ENCODE results near the gene C2CD4C.
A peak's percentile ranks its signal among the peaks of the same experiment; 100 is the strongest.
"Not testable (repeated sequence)": the region's sequence is repeated elsewhere in the genome, so short reads cannot be mapped to it uniquely, and the experiment has no call there.

Gene C2CD4C

GRCh38 chr19:368630-369024 is 40.3 kb downstream of the C2CD4C start:
- in situ Hi-C loops (cut with HindIII; ENCODE audit: low pct_unique_long_range_greater_than_20kb, low sequenced_read_pairs), result no loop called here
- TF ChIP-seq JUND (IDR thresholded peaks at IDR 0.05; ENCODE audit: low read depth), result no peak
- DNase-seq (ENCODE audit: low read depth in 1 of 2, low spot score in 1 of 2), result no peak

DNA sequence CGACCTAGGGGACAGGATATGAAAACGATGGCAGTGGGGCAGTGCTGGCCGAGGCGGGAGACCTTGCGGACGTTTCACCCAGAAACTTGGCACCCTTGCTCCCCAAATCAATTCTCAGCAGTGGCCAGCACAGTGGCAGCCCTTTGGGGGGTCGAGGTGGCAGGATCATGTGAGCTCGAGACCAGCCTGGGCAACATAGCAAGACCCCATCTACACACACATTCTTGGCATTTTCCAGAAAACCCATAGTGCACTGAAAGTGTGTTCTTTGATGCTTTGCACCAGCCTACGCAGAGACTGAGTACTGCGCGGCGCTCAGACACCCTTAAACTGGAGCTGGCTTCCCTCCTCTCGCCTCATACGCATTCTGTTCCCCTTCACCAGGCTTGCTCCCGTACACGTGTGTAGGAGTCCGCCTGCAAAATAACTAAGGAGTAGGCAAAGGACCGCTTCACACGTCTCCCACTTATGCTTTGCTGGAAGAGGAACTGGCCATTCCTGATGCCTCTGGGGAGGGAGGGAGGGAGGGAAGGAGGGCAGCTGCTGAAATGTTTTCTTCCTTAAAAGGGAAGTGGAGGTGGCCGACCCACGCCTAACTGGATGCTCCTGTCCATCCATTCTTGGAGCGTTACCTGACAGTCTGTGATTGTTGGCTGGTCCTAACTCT is 40.9 kb downstream of the C2CD4C start:
- in situ Hi-C loops (cut with HindIII; ENCODE audit: low pct_unique_long_range_greater_than_20kb, low sequenced_read_pairs), result no loop called here
- TF ChIP-seq JUND (IDR thresholded peaks at IDR 0.05; ENCODE audit: low read depth), result no peak
- DNase-seq (ENCODE audit: low read depth in 1 of 2, low spot score in 1 of 2), result peak in 1 of 2 experiments; percentile 40

GRCh38 chr19:367561-367960 is 41.4 kb downstream of the C2CD4C start:
- no peak for TF ChIP-seq JUND (IDR thresholded peaks at IDR 0.05; ENCODE audit: low read depth)
- DNase-seq (ENCODE audit: low read depth in 1 of 2, low spot score in 1 of 2), result no peak
- in situ Hi-C loops (cut with HindIII; ENCODE audit: low pct_unique_long_range_greater_than_20kb, low sequenced_read_pairs), result no loop called here

- in situ Hi-C loops (cut with HindIII; ENCODE audit: low pct_unique_long_range_greater_than_20kb, low sequenced_read_pairs), result no loop called here
Observed at GRCh38 chr19:366951-367350, 42.0 kb downstream of the C2CD4C start.

DNA sequence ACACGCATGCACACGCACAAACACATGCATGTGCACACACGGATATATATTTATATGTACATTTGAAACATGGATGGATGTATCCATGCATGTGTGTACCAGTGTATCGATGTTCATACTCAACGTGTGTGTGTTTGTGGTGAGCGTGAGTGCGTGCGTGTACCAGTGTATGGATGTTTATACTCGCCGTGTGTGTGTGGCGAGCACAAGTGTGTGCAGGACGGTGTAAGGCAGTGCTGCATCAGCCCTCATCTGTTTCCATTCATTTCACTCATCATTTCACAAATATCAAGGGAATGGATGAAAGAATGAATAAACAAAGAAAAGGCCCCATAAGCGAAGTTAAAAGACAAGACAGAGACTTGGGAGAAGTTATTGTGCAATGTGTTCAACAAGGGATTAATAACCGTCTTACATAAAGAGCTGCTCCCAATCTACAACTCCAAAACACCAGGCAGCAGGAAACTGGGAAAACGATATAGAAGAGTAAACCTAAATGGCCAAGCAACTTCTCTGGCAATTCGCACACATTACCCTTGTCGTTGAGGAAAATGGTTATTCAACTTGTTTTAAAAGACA is 42.7 kb downstream of the C2CD4C start:
- DNase-seq (ENCODE audit: low read depth in 1 of 2, low spot score in 1 of 2), result no peak
- in situ Hi-C loops (cut with HindIII; ENCODE audit: low pct_unique_long_range_greater_than_20kb, low sequenced_read_pairs), result no loop called here

More at GRCh38 chr19:366951-367350, 42.0 kb downstream of the C2CD4C start:
- no peak for DNase-seq (ENCODE audit: low read depth in 1 of 2, low spot score in 1 of 2)
- no peak for TF ChIP-seq JUND (IDR thresholded peaks at IDR 0.05; ENCODE audit: low read depth)

DNA sequence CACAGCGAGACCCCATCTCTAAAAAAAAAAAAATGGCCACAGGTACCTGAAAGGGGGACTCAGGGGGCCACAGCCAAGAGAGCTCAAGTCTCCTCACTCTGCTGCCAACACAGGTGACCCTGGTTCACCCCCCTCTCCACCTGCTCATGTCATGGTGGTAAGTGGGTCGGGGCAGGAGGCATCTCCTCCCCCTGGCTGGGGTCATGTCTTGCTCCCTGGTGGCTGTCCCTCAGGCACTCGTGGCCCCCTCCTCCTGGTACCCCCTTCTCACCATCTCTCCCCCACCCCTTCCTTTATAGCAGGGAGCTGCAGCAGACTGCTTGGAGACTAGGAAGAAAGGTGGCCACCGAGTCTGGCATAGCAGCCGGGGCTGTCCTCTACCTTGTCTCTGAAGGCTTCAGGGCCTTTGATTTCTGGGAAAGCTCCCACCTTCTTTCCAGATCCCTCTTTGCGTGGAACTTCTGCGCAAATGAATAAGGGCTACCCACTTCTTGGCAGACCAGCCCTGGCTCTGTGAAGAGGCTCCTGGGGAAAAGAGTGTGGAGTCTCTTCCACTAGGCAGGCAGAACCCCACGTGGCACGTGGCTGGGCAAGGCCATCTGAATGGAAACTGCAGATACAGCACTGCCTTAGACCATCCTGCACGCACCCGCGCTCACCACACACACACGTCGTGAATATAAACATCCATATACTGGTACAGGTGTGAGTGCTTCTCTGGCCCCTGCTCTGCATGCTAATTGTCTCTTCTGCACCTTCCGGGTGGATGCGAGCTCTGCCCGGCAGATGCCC is 44.3 kb downstream of the C2CD4C start:
- no peak for DNase-seq (ENCODE audit: low read depth in 1 of 2, low spot score in 1 of 2)
- TF ChIP-seq JUND (IDR thresholded peaks at IDR 0.05; ENCODE audit: low read depth), result no peak
- in situ Hi-C loops (cut with HindIII; ENCODE audit: low pct_unique_long_range_greater_than_20kb, low sequenced_read_pairs), result no loop called here

More for the DNA sequence above, 42.7 kb downstream of the C2CD4C start:
- no peak for TF ChIP-seq JUND (IDR thresholded peaks at IDR 0.05; ENCODE audit: low read depth)

GRCh38 chr19:362683-363082 is 46.3 kb downstream of the C2CD4C start:
- DNase-seq (ENCODE audit: low read depth in 1 of 2, low spot score in 1 of 2), result no peak
- TF ChIP-seq JUND (IDR thresholded peaks at IDR 0.05; ENCODE audit: low read depth), result no peak
- in situ Hi-C loops (cut with HindIII; ENCODE audit: low pct_unique_long_range_greater_than_20kb, low sequenced_read_pairs), result no loop called here

DNA sequence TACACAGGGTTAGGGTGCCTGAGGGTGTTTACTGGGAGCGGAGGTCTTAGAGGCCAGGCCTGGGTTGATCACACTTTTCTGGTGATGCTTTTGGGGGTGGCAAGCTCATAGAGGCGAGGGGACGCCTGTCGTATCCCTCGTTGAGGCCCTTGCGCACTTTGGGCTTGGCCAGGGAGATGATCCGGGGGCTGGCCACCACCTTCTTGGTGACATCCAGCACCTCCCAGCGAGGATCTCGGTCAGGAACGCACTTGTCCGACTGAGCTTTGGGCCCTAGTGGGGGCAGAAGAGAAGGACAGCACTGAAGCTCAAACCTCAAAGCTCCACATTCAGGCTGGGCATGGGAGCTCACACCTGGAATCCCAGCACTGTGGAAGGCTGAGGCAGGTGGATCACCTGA is 46.8 kb downstream of the C2CD4C start:
- in situ Hi-C loops (cut with HindIII; ENCODE audit: low pct_unique_long_range_greater_than_20kb, low sequenced_read_pairs), result no loop called here
- no peak for TF ChIP-seq JUND (IDR thresholded peaks at IDR 0.05; ENCODE audit: low read depth)
- DNase-seq (ENCODE audit: low read depth in 1 of 2, low spot score in 1 of 2), result no peak

GRCh38 chr19:359653-359925 is 49.4 kb downstream of the C2CD4C start:
- no peak for TF ChIP-seq JUND (IDR thresholded peaks at IDR 0.05; ENCODE audit: low read depth)
- in situ Hi-C loops (cut with HindIII; ENCODE audit: low pct_unique_long_range_greater_than_20kb, low sequenced_read_pairs), result no loop called here

GRCh38 chr19:355536-355935 is 53.4 kb downstream of the C2CD4C start:
- in situ Hi-C loops (cut with HindIII; ENCODE audit: low pct_unique_long_range_greater_than_20kb, low sequenced_read_pairs), result not testable (repeated sequence)

More at GRCh38 chr19:359653-359925, 49.4 kb downstream of the C2CD4C start:
- DNase-seq (ENCODE audit: low read depth in 1 of 2, low spot score in 1 of 2), result no peak

More at GRCh38 chr19:355536-355935, 53.4 kb downstream of the C2CD4C start:
- DNase-seq (ENCODE audit: low read depth in 1 of 2, low spot score in 1 of 2), result not testable (repeated sequence)
